ENCODE measurements around the gene MOV10L1. TPM values are rescaled to one million over a fixed set of nuclear protein-coding genes. Genes with fewer than 3 reads are reported as not detected.

MOV10L1 gene
- total RNA-seq, 2 donors from 2014 or later = 0.36 to 18.9 TPM

DNA sequence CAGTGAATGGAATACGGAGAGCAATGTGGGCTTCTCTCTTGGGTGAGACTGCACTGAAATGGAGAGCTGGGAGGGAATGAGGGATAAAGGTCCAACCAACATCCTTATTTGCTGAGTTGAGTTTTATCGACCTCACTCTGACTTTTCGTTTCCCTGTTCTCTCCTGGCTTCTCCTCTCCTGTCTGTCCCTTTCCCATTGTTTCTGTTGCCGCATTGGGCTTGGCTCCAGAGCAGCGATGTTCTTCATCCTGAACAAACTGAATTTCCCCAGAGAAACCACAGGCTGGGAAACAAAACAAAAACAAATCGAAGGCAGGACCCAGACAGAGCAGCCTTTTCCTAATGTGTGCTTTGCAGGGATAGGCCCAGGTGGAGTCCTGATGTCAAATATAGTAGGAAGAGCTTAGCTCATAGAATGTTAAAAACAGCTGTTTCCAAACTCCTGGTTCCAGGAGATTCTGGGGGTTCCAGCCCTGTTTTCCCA lies 30.0 kb downstream of the MOV10L1 start:
- Histone ChIP-seq H3K4me3 (no peak overlapping the region), H3K9me3 (no peaks in the 10 kb centered on the region), H3K27ac (peak overlapping the region in 1 of 2 donors; percentile 40), H3K36me3 (no peaks in the 10 kb centered on the region), H3K27me3 (replicated peaks; ENCODE audit: insufficient read depth) (no peaks in the 10 kb centered on the region), H3K4me1 (replicated peaks) (no peaks in the 10 kb centered on the region)
- whole genome bisulfite sequencing = 44% methylated on average over 6 of the region's 6 CpGs
- DNase-seq (ENCODE audit: low spot score) = no peak
- intact Hi-C loops (cut with DNase I) = no loop called here
- TF ChIP-seq POLR2AphosphoS5 (IDR thresholded peaks at IDR 0.05) (no peak), POLR2A (IDR thresholded peaks at IDR 0.05) (no peak)
- TF ChIP-seq, protein P1, sequence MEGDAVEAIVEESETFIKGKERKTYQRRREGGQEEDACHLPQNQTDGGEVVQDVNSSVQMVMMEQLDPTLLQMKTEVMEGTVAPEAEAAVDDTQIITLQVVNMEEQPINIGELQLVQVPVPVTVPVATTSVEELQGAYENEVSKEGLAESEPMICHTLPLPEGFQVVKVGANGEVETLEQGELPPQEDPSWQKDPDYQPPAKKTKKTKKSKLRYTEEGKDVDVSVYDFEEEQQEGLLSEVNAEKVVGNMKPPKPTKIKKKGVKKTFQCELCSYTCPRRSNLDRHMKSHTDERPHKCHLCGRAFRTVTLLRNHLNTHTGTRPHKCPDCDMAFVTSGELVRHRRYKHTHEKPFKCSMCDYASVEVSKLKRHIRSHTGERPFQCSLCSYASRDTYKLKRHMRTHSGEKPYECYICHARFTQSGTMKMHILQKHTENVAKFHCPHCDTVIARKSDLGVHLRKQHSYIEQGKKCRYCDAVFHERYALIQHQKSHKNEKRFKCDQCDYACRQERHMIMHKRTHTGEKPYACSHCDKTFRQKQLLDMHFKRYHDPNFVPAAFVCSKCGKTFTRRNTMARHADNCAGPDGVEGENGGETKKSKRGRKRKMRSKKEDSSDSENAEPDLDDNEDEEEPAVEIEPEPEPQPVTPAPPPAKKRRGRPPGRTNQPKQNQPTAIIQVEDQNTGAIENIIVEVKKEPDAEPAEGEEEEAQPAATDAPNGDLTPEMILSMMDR (IDR thresholded peaks at IDR 0.05) = no peak

DNA sequence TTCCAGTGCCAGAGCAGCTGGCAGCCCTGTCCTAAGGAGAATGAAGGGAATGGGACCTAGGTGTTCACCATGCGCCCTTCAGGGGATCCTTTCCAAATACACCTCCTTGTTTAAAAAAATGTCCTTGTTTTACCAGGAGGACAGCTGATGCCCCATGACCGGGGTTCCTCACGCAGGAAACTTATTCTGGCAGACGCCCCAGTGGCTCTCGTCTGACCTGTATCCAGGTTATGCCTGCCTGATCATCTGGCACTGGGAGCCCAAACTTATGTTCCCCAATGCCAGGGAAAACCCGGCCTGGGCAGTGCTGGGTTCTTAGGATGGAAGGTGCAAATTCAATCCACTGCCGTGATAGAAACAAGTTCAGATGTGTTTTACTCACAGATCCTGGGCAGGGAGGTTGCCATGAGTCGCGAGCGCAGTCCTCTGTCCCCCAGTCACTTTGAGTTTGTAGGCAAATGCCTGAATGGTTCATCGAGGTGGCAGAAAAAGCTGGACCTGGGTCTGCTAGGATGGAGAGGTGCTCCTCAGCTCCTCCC lies 31.5 kb downstream of the MOV10L1 start:
- intact Hi-C loops (cut with DNase I) = no loop called here
- Histone ChIP-seq H3K9me3 (no peaks in the 10 kb centered on the region), H3K4me1 (replicated peaks) (no peaks in the 10 kb centered on the region), H3K4me3 (no peak overlapping the region), H3K36me3 (no peaks in the 10 kb centered on the region), H3K27ac (no peak overlapping the region), H3K27me3 (replicated peaks; ENCODE audit: insufficient read depth) (no peaks in the 10 kb centered on the region)
- 85% methylated on average over 11 of the region's 11 CpGs for WGBS
- DNase-seq (ENCODE audit: low spot score) = no peak
- TF ChIP-seq, protein P1 (IDR thresholded peaks at IDR 0.05) = no peak
- TF ChIP-seq POLR2A (IDR thresholded peaks at IDR 0.05) (no peak), POLR2AphosphoS5 (IDR thresholded peaks at IDR 0.05) (no peak)

DNA sequence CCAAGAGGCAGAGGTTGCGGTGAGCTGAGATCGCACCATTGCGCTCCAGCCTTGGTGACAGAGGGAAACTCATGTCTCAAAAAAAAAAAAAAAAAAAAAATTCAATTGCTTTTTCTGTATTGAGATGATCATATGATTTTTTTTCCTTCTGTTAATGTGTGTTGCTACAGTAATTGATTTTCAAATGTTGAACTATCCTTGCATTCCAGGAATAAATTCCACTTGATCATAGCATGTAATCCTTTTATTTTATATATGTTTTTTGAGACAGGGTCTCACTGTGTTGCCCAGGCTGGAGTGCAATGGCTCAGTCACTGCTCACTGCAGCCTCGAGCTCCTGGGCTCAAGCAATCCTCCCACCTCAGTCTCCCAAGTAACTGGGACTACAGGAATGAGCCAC lies 33.3 kb downstream of the MOV10L1 start:
- intact Hi-C loops (cut with DNase I) = no loop called here
- Histone ChIP-seq H3K4me3 (no peak overlapping the region), H3K36me3 (no peaks in the 10 kb centered on the region), H3K27me3 (replicated peaks; ENCODE audit: insufficient read depth) (no peaks in the 10 kb centered on the region), H3K9me3 (no peaks in the 10 kb centered on the region), H3K27ac (no peak overlapping the region), H3K4me1 (replicated peaks) (no peaks in the 10 kb centered on the region)
- WGBS = 83% methylated on average over 4 of the region's 4 CpGs
- DNase-seq (ENCODE audit: low spot score) = no peak
- TF ChIP-seq POLR2AphosphoS5 (IDR thresholded peaks at IDR 0.05) = no peak
- TF ChIP-seq, protein P1 (IDR thresholded peaks at IDR 0.05) = no peak
- no peak for TF ChIP-seq POLR2A (IDR thresholded peaks at IDR 0.05)

DNA sequence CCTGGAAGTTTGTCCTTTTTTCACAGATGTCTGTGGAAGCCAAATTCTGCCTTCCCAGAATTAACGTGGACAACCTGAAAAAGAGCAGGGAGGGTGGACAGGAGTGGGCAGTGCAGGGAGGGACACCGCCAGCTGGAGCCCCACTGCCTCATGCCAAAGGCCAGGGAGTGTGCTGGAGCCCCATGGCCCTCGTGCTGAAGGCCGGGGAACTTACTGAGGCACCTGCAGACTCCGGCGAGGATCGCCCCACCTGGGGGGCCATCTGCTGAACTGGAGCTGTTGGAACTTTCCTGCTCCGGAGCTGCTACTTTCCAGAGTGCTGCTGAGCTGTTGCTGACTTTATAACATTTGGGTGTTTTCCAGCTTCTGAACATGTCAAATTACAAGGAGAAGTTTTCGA lies 35.2 kb downstream of the MOV10L1 start:
- no peaks in the 10 kb centered on the region for H3K4me1 ChIP-seq (replicated peaks)
- TF ChIP-seq POLR2AphosphoS5 (IDR thresholded peaks at IDR 0.05) (no peak), POLR2A (IDR thresholded peaks at IDR 0.05) (no peak)
- TF ChIP-seq, protein P1 (IDR thresholded peaks at IDR 0.05) = no peak
- intact Hi-C loops (cut with DNase I) = no loop called here
- no peaks in the 10 kb centered on the region for H3K27me3 ChIP-seq (replicated peaks; ENCODE audit: insufficient read depth)
- H3K27ac ChIP-seq = no peak overlapping the region
- no peak for DNase-seq (ENCODE audit: low spot score)
- WGBS = 71% methylated on average over 9 of the region's 9 CpGs
- H3K36me3 ChIP-seq = no peaks in the 10 kb centered on the region
- no peak overlapping the region for H3K4me3 ChIP-seq
- no peaks in the 10 kb centered on the region for H3K9me3 ChIP-seq

DNA sequence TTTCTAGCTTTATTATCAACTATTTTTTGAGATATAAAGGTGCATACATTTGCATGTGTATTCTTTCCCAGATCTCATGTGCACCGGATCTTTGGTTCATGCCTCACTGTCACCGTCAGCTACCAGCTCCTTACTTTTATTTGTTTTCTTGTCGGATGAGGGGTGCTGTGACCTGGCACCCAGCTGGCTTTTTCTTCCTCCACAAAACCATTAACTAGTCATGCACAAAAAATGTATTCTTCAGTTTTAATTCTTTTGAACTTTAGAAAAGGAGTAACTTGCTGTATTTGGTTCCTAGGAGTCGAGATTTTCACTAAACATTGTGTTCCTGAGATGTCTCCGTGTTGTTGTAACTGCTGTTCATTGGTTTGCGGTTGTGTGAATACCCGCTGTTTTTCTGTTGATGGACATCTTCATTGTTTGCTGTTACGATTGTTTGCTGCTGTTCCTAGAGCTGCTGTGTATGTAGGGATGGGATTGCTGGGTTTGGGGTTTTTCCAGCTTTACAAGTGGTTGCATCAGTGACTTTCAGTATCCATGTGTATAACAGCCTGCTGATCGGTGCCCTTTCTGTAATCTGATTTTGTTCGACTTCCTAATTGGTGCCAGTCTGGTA lies 39.4 kb downstream of the MOV10L1 start:
- WGBS = 52% methylated on average over 10 of the region's 10 CpGs
- H3K9me3 ChIP-seq = no peaks in the 10 kb centered on the region
- H3K36me3 ChIP-seq = no peaks in the 10 kb centered on the region
- no peak for DNase-seq (ENCODE audit: low spot score)
- H3K4me1 ChIP-seq (replicated peaks) = no peaks in the 10 kb centered on the region
- no peak overlapping the region for H3K4me3 ChIP-seq
- H3K27ac ChIP-seq = no peak overlapping the region
- no peaks in the 10 kb centered on the region for H3K27me3 ChIP-seq (replicated peaks; ENCODE audit: insufficient read depth)
- intact Hi-C loops (cut with DNase I) = no loop called here
- TF ChIP-seq, protein P1 (IDR thresholded peaks at IDR 0.05) = no peak
- TF ChIP-seq POLR2AphosphoS5 (IDR thresholded peaks at IDR 0.05) (no peak), POLR2A (IDR thresholded peaks at IDR 0.05) (no peak)
